B cell (primary cell): ENCODE results near the gene GPA33. TPM values are rescaled to one million over a fixed set of nuclear protein-coding genes. Genes with fewer than 3 reads are reported as not detected.

Experiments used
- ATAC-seq: fragments of 200-7000 bp; cut with Tn5 transposase; one replicate; pipeline ENCODE4 v1.10.0; 2021; ENCODE audit warnings: low read depth, mild to moderate bottlenecking, moderate number of reproducible peaks, moderate library complexity
- CTCF ChIA-PET: fragments of 350-600 bp; sonication (Branson Sonifier 250); formaldehyde crosslinking; loops from one replicate; lab custom pipeline; 2021; ENCODE audit warnings: antibody characterized with exemption, inconsistent platforms; lab: Charles Lee
- POLR2A ChIA-PET: fragments of 350-600 bp; sonication (Branson Sonifier 250); formaldehyde crosslinking; loops from one replicate; lab custom pipeline; 2021; ENCODE audit warnings: antibody characterized with exemption; lab: Charles Lee
- DNase-seq: peaks from one replicate; pipeline ENCODE4 v3.0.0; 2013
- H2AFZ ChIP-seq: 2 replicates; pipeline ENCODE4 v1.6.1; 2012; ENCODE audit warnings: mild to moderate bottlenecking, low read depth, low read length; ENCODE audit not compliant: insufficient read depth, poor library complexity, severe bottlenecking
- H3K27ac ChIP-seq, 2 donors: 1 replicate in 1 of 2; 2 replicates in 1 of 2; pipeline ENCODE4 v1.5.1; 2012 to 2013; ENCODE audit warnings: low read length in 2 of 2, mild to moderate bottlenecking in 2 of 2, moderate library complexity in 1 of 2
- H3K27me3 ChIP-seq, 4 experiments: fragments of 200-600 bp in 1 of 4; sonication (generic) in 1 of 4; replicated peaks in 1 of 4; 1 replicate in 2 of 4; 2 replicates in 2 of 4; pipeline versions ENCODE4 v1.6.1 to v1.7.0; 2013 to 2016; ENCODE audit warnings: low read length in 3 of 4, mild to moderate bottlenecking in 2 of 4, mixed read lengths in 1 of 4, moderate library complexity in 1 of 4; ENCODE audit not compliant: insufficient read depth in 4 of 4, control insufficient read depth in 3 of 4; ENCODE audit errors: control extremely low read depth in 1 of 4
- H3K36me3 ChIP-seq, 2 experiments: replicated peaks in 1 of 2; 1 replicate in 1 of 2; 2 replicates in 1 of 2; pipeline versions ENCODE4 v1.6.1 to v1.7.1; 2013; ENCODE audit warnings: low read length in 1 of 2; ENCODE audit not compliant: insufficient read depth in 2 of 2, control insufficient read depth in 1 of 2; ENCODE audit errors: control extremely low read depth in 1 of 2, extremely low read depth in 1 of 2
- H3K4me1 ChIP-seq, 2 donors: fragments of 200-600 bp in 1 of 2; sonication (generic) in 1 of 2; 1 replicate in 1 of 2; 2 replicates in 1 of 2; pipeline versions ENCODE4 v1.5.1 to v1.6.1; 2013 to 2017; ENCODE audit warnings: low read length in 2 of 2; ENCODE audit not compliant: control insufficient read depth in 2 of 2, insufficient read depth in 2 of 2
- H3K4me2 ChIP-seq: replicated peaks from 2 replicates; pipeline ENCODE3; 2012; ENCODE audit warnings: mild to moderate bottlenecking, low read depth, low read length; ENCODE audit not compliant: poor library complexity, severe bottlenecking
- H3K4me3 ChIP-seq, 5 experiments: fragments of 200-600 bp in 1 of 5; sonication (generic) in 1 of 5; 1 replicate in 3 of 5; 2 replicates in 2 of 5; pipeline versions ENCODE4 v1.5.1 to v1.7.0; 2011 to 2016; ENCODE audit warnings: low read length in 4 of 5, mild to moderate bottlenecking in 4 of 5, low read depth in 2 of 5, control low read depth in 1 of 5, moderate library complexity in 1 of 5; ENCODE audit not compliant: insufficient read depth in 1 of 5; ENCODE audit errors: control extremely low read depth in 1 of 5, extremely low read depth in 1 of 5
- H3K79me2 ChIP-seq: fragments of 200-600 bp; sonication (generic); one replicate; pipeline ENCODE4 v1.6.0; 2016; ENCODE audit warnings: low read length; ENCODE audit not compliant: control insufficient read depth, insufficient read depth
- H3K9ac ChIP-seq: fragments of 200-600 bp; sonication (generic); 2 replicates; pipeline ENCODE4 v1.6.1; 2017; ENCODE audit warnings: mild to moderate bottlenecking, low read length, moderate library complexity
- H3K9me3 ChIP-seq, 3 donors: one replicate each; pipeline versions ENCODE4 v1.6.1 to v1.7.1; 2013; ENCODE audit warnings: low read length in 2 of 3; ENCODE audit not compliant: control insufficient read depth in 2 of 3, insufficient read depth in 1 of 3; ENCODE audit errors: control extremely low read depth in 1 of 3
- H4K20me1 ChIP-seq: 2 replicates; pipeline ENCODE4 v1.6.0; 2012; ENCODE audit warnings: mild to moderate bottlenecking, low read length; ENCODE audit not compliant: insufficient read depth, control insufficient read depth, poor library complexity, severe bottlenecking
- H3K27ac Mint-ChIP-seq: one replicate; pipeline ENCODE4 v1.8.0; 2021; ENCODE audit warnings: mixed read lengths
- H3K27me3 Mint-ChIP-seq: one replicate; pipeline ENCODE4 v1.8.0; 2021; ENCODE audit warnings: mixed read lengths
- H3K4me1 Mint-ChIP-seq: one replicate; pipeline ENCODE4 v1.8.0; 2021; ENCODE audit warnings: mixed read lengths
- H3K4me3 Mint-ChIP-seq: one replicate; pipeline ENCODE4 v1.8.0; 2021; ENCODE audit warnings: mixed read lengths
- H3K9me3 Mint-ChIP-seq: one replicate; pipeline ENCODE4 v1.8.0; 2022; ENCODE audit warnings: mixed read lengths; ENCODE audit not compliant: insufficient read depth
- CTCF ChIP-seq: fragments of 200-600 bp; IDR thresholded peaks from one replicate; pipeline ENCODE4 v1.8.0; 2022; ENCODE audit warnings: antibody characterized with exemption, mild to moderate bottlenecking
- EZH2 ChIP-seq: IDR thresholded peaks from 2 replicates; pipeline ENCODE4 v1.6.1; 2012; ENCODE audit warnings: borderline replicate concordance, low read depth, mild to moderate bottlenecking, moderate library complexity, low read length; ENCODE audit not compliant: insufficient read depth, poor library complexity, severe bottlenecking
- WGBS: methylation state at CpG from one replicate; pipeline ENCODE4 v1.1.5; 2013; ENCODE audit warnings: missing lambda C conversion rate; ENCODE audit not compliant: insufficient coverage; 5-methylcytosine and 5-hydroxymethylcytosine counted together
- intact Hi-C: fragments of 100-400 bp; cut with micrococcal nuclease; formaldehyde crosslinking; loops from one replicate; pipeline ENCODE4 v1.10.0; 2022
- polyA plus RNA-seq: library from polyadenylated mRNA; depleted of rRNA; stranded (reverse); fragments of >200 nt; gene quantifications from 2 replicates; pipeline ENCODE4 v1.2.3, GENCODE V29; 2012
- total RNA-seq, 2 donors: library from RNA; stranded (reverse); fragments of 120-200 nt in 1 of 2; gene quantifications; 1 replicate in 1 of 2; 2 replicates in 1 of 2; pipeline versions ENCODE4 v1.2.3 to v1.2.4, GENCODE V29; 2013 to 2022

Gene GPA33
- total and polyA plus RNA-seq, 2 donors (not counting 1 experiment from before 2014, with no cell fraction given) = 0.91 to 2.4 TPM

DNA sequence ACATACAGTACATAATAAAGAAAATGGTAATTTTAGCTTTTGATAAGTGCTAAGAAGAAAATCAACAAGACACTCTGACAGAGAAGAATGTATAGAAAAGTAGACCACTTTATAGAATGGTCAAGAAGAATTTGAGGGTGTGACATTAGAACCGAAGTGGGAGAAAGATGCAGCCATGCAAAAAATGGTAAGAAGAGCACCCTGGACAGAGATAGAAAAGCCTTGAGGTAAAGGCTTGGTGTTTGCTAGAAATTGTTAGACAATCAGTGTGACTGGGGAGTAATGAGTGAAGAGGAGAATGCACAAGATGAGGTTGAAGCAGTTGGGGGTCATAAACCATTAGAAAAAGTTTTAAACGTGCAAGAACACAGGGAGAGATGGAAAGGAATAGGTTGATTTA lies 77.6 kb downstream of the GPA33 start:
- Histone ChIP-seq H3K79me2 (no peaks in the 10 kb centered on the region), H3K9ac (no peak overlapping the region), H2AFZ (no peak overlapping the region), H3K36me3 (no peaks in the 10 kb centered on the region), H3K9me3 (no peaks in the 10 kb centered on the region), H3K27ac (no peak overlapping the region), H3K4me2 (no peak overlapping the region), H3K4me3 (no peak overlapping the region), H4K20me1 (no peaks in the 10 kb centered on the region), H3K27me3 (peaks cover 0 to 8% (median 2%) of the 10 kb centered on the region in 4 experiments), H3K4me1 (no peaks in the 10 kb centered on the region)
- ATAC-seq (no peak), DNase-seq (no peak)
- 100% methylated on average over 2 of the region's 2 CpGs for WGBS
- intact Hi-C loops = no loop called here
- no peaks in the 10 kb centered on the region for H3K9me3 Mint-ChIP-seq
- H3K4me3 Mint-ChIP-seq = no peak overlapping the region
- no peaks in the 10 kb centered on the region for H3K4me1 Mint-ChIP-seq
- POLR2A ChIA-PET = no interaction called here
- no peak overlapping the region for H3K27ac Mint-ChIP-seq
- H3K27me3 Mint-ChIP-seq = peaks cover 29% of the 10 kb centered on the region
- CTCF ChIA-PET = no interaction called here
- TF ChIP-seq EZH2 (no peak), CTCF (no peak)

DNA sequence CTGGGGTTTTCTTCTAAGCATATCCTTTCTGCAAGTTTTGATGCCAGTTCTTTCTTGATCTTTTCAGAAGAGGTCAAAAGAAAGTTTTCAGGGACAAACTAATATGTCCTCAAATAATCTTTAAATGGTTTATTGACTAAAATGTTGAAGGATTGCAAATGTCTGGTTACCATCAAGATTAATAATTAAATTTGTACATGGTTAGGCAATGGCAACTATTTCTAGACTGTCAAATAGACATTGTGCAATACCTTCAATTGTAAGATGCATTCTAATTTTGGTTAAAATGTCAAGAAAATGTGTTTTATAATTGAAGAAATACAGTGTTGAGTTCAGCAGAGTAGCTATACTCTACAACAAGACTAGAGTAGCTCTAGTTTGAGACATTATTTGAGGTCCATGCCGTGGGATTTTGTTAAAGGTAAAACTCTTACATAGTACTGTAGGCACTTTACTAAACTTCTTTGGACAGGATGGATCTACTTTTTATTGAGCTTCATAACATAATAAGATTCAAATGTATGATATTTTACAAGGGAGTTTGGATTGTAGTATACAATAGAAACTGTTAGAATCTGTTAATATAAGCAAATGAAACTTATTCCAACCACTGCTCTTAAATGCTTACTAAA lies 78.5 kb downstream of the GPA33 start:
- WGBS = no CpG with 5 or more reads among the region's 1 CpG
- H3K4me1 ChIP-seq = no peaks in the 10 kb centered on the region
- POLR2A ChIA-PET = no interaction called here

More for the DNA sequence above, 78.5 kb downstream of the GPA33 start:
- intact Hi-C loops = no loop called here
- CTCF ChIA-PET = no interaction called here
- H3K27me3 Mint-ChIP-seq = peaks cover 29% of the 10 kb centered on the region
- Histone ChIP-seq H3K4me2 (no peak overlapping the region), H3K9me3 (no peaks in the 10 kb centered on the region), H3K4me3 (no peak overlapping the region), H2AFZ (no peak overlapping the region), H4K20me1 (no peaks in the 10 kb centered on the region), H3K79me2 (no peaks in the 10 kb centered on the region), H3K9ac (no peak overlapping the region), H3K36me3 (no peaks in the 10 kb centered on the region), H3K27ac (no peak overlapping the region), H3K27me3 (peaks cover 0 to 8% (median 2%) of the 10 kb centered on the region in 4 experiments)
- no peaks in the 10 kb centered on the region for H3K4me1 Mint-ChIP-seq
- H3K27ac Mint-ChIP-seq = no peak overlapping the region
- TF ChIP-seq EZH2 (no peak), CTCF (no peak)
- H3K9me3 Mint-ChIP-seq = no peaks in the 10 kb centered on the region
- ATAC-seq (no peak), DNase-seq (no peak)
- H3K4me3 Mint-ChIP-seq = no peak overlapping the region
